RCC 7860 (cell line): ENCODE measurements around the gene DPH7.
"Not testable (repeated sequence)": the region's sequence is repeated elsewhere in the genome, so short reads cannot be mapped to it uniquely, and the experiment has no call there.

Experiments
- DNase-seq: peaks from one replicate; pipeline ENCODE4 v3.0.0-alpha.2; 2015; ENCODE audit warnings: low spot score
- FAIRE-seq: peaks from 2 replicates; lab custom pipeline; 2012; peaks lifted over from hg19 to GRCh38; lab: Jason Lieb, UNC

Gene DPH7

GRCh38 chr9:137578518-137579258 is at the start of gene DPH7:
TSS of gene DPH7 (minus strand) at chr9:137578925. CDS start at chr9:137578777, 148 bp downstream.
- DNase-seq (peak; percentile 77), FAIRE-seq (no peak)

- FAIRE-seq, DNase-seq: not testable (repeated sequence)
Measured at GRCh38 chr9:137627406-137627805, 48.7 kb upstream of the DPH7 start.

- no peak for DNase-seq
- FAIRE-seq = no peak
Measured at GRCh38 chr9:137626464-137626863, 47.7 kb upstream of the DPH7 start.

GRCh38 chr9:137622211-137622610 is 43.5 kb upstream of the DPH7 start:
- DNase-seq, FAIRE-seq: not testable (repeated sequence)

- DNase-seq = no peak
- FAIRE-seq = no peak
Measured at GRCh38 chr9:137621131-137621757, 42.5 kb upstream of the DPH7 start.

- DNase-seq = no peak
- no peak for FAIRE-seq
Measured at GRCh38 chr9:137620581-137620980, 41.9 kb upstream of the DPH7 start.

GRCh38 chr9:137620048-137620405 is 41.3 kb upstream of the DPH7 start:
- FAIRE-seq = no peak
- DNase-seq = no peak

GRCh38 chr9:137619240-137620047 is 40.7 kb upstream of the DPH7 start:
- FAIRE-seq (no peak), DNase-seq (no peak)

GRCh38 chr9:137618105-137619067 is 39.7 kb upstream of the DPH7 start, which contains the start of gene EHMT1:
TSS of gene EHMT1 (plus strand) at chr9:137619005. CDS start at chr9:137619029, 24 bp downstream.
- FAIRE-seq (no peak), DNase-seq (peak; percentile 75)

GRCh38 chr9:137615387-137615871 is 36.7 kb upstream of the DPH7 start:
- no peak for DNase-seq
- no peak for FAIRE-seq

GRCh38 chr9:137614631-137615386 is 36.1 kb upstream of the DPH7 start:
- DNase-seq = no peak
- no peak for FAIRE-seq

GRCh38 chr9:137613738-137614523 is 35.2 kb upstream of the DPH7 start:
- DNase-seq = no peak

GRCh38 chr9:137613259-137613658 is 34.5 kb upstream of the DPH7 start:
- no peak for DNase-seq
- FAIRE-seq = no peak

More at GRCh38 chr9:137613738-137614523, 35.2 kb upstream of the DPH7 start:
- no peak for FAIRE-seq

GRCh38 chr9:137612741-137613142 is 34.0 kb upstream of the DPH7 start:
- FAIRE-seq = no peak
- no peak for DNase-seq

GRCh38 chr9:137611623-137612609 is 33.2 kb upstream of the DPH7 start:
- peak; percentile 91 for FAIRE-seq
- DNase-seq = peak; percentile 94

GRCh38 chr9:137610944-137611343 is 32.2 kb upstream of the DPH7 start:
- FAIRE-seq = no peak
- no peak for DNase-seq

- DNase-seq (no peak), FAIRE-seq (no peak)
Measured at GRCh38 chr9:137607141-137607857, 28.6 kb upstream of the DPH7 start.
